NCI-H82 treated with DMSO at 0.1 percent for 48 hours (cell line): ENCODE results near the gene SLX9.

Source experiments
- DNase-seq: peaks from one replicate; lab custom pipeline; 2025; ENCODE audit not compliant: unreplicated experiment; lab: John Stamatoyannopoulos, UW

SLX9 gene

DNA sequence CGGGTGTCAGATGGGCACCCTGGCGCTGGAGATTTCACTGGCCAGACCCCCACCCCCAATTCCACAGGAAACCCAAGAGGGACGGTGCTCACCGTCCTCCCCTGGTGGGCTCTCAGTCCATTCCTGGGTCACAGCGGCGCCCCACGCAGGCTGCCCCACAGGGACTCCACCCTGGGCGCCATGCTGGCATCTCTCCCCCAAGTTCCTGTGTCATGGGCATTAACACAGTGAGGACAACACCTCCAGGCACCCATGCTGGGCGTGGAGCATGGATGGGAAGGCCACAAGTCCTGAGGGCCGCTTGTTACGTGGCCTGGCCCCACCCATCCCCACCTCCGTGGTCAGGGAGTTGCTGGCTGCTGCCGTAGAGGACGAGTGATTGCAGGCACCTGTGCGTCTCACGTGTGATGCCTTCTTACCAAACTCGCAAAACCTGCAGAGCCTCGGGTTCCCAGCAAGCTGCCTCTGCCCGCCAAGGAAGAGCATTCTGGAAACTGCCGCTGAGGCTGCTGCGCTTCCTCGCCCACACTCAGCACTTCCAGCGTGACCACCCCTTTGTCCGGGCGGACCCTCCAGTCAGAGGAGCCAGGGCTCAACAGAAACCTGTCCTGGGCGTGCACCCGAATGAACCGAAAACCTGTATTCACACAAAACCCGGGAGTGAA lies 60.3 kb downstream of the SLX9 start:
- DNase-seq = no peak

DNA sequence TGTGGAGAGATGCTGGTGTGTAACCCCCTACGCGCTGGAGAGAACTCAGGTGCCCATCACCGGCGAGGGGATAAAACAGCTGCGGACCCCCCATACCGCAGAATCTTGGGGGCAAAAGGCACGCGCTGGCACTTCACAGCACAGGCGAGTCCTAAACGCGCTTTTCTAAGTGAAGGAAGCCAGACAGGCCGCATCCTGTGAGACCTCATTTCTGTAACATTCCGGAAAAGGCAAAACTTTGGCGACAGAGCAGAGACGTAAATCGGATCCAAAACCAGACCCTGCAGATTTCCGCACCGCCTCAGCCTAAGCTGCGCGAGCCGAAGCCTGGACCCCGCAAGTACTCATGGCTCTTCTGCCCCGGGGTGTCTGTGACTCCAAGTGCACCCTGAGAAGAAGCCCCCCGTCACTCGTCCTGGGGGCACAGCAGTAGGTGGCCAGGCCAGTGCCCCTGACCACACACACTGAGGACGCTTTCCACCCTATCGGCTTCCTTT lies 60.9 kb downstream of the SLX9 start:
- no peak for DNase-seq

DNA sequence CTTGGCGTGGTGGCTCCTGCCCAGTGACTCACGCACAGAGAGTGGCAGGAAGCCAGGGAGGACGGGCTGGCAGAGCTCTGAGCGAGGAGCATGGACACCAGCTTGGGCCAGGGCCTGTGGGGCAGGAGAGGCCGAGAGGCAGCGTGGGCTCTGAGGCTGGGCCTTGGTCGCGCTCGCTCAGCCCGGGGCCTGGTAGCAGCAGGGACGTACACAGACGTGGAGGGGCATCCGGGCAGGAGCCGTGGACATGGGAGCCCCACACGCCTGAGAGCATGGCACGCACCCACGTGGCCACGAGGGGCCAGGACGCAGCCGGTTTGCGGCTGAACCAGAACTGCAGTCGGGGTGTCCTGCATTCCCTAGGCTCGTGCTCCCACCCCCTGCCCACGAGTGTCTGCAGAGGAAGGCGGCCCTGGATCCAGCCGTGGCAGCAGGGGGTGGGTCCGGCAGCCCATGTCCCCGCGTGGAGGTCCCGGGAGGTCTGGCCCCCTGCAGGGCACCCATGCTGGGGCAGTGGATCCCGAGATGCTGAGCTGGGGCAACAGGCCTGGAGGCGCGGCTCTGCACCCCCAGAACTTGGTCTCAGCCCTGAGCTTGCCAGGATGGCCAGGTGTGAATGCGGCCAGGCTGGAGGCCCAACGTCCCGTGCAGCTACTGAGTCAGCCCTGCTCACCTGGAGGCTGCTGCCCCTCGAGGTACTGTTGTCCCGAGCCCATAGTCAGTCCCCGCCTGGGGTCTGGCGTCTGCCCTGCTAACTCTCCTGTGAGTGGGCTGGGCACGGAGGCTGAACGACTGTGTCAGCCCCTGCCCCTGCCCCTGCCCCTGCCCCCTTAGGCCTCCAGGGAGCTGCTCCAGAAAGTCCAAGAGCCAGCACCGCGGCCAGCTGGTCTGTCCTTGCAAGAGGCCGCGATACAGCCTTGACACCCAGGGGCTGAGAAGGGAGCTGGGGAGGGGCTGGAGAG lies 61.6 kb downstream of the SLX9 start:
- no peak for DNase-seq

DNA sequence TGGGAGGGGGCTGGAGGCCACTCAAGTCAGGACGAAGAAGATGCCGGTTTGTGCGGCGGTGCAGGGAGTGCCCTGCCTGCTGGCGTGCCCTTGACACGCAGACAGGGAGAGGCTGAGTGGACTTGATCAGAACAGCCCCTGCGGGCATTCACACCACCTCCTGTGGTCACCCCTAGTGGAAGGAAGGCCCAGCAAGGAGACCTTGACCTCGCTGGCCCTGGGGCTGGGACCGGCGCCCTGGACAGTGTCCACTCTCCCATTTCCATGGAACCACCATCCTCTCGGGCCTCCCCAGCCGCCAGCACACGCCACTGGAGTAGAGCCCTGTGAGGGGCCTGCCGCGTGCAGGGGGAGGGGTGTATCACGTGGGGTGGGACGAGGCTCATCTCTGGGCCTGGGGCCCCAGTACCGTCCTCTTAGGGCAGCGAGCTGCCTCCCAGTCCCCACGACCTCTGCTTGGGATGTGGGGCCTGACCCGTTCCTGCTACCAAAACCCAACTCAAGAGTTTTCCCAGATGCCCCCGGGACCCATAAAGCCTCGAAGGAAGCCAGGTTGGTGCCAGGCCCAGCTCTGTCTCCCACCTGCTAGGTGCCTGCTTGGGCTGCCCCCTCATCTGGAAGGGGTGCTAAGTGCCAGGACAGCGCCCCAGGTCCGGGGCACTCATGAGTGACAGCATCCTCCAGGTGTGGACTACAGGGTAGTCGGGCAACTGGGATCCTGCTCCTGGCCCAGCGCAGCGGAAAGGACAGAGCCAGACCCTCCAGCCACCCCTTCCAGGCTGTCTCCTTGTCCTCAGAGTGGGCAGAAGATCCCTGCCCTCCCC lies 62.8 kb downstream of the SLX9 start:
- DNase-seq = no peak

DNA sequence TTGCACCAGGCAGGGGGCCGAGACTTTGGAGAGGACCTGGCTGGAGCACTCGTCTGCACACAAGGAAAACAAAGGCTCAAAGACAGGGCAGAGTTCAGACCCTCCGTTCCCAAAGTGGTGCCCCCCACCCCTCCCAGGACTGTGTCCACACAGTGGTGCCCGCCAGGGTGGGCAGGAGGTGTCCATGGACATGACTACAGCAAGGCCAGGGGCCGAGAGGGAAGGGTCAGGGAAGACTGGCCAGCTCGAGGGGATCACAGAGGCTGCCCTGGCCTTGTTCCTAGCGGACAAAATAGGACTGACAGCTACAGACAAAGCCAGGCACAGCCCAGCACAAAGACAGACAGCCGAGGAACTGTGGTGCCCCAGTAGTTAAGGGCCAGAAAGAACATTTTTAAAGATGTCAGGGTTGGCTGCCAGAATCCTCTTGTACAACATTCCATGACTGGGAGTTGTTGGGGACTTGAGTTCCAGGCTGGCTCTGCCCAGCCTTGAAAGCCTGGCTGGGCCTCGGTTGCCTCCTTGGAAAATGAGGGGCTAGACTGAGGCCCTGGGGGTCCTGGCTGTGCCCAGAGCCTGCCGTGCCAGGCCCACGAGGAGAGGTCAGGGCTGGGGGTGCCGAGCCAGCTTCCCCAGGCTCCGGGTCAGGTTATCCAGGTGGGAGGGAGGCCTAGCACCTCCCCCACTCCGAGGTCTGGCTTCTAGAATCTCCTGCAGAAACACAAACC lies 63.7 kb downstream of the SLX9 start:
- DNase-seq = no peak

DNA sequence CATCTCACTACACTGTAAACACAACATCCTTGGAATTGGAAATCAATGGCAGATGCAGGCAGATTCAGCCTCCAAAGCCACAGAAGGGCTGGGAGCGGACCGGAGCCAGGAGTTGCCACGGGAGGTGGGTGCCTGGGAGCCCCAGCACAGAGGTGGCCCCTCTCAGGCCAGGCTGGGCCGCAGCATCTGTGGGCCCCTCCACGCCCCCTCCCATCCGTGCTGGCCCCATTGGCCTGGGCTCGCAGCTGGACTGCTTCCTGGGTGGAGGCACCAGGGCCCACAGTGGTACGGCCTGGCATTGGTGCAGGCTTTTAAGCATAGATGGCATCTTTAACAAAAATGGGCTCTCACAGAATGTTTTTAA lies 64.2 kb downstream of the SLX9 start:
- no peak for DNase-seq

DNA sequence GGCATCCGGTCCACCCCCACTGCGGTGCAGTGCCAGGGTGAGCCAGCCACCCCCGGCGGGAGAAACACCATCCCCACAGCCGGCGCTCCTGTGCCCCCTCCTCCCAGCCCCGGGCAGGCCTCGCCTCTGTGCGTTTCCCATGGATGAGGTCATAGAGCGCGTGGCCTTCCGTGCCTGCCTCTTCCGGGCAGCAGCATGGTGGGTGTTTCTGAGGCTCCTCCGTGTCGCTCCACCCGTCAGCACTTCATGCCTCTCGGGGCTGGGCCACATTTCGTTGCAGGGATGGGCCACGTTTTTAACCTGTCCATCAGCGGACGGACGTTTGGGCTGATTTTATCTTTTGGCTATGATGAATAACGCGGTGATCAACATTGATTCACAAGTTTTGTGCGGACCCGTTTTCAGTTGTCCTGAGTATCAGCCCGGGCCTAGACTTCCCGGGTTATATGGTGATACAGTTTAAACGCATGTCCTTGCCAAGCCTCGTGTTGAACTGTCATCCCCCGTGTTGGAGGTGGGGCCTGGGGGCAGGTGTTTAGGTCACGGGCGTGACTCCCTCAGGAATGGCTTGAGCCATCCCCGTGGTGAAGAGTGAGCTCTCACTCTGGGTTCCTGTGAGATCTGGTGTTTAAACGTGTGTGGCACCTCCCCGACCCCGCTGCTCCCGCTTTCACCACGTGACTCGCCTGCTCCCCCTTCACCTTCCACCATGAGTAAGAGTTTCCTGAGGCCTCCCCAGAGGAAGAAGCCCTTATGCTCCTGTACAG lies 64.8 kb downstream of the SLX9 start:
- no peak for DNase-seq

DNA sequence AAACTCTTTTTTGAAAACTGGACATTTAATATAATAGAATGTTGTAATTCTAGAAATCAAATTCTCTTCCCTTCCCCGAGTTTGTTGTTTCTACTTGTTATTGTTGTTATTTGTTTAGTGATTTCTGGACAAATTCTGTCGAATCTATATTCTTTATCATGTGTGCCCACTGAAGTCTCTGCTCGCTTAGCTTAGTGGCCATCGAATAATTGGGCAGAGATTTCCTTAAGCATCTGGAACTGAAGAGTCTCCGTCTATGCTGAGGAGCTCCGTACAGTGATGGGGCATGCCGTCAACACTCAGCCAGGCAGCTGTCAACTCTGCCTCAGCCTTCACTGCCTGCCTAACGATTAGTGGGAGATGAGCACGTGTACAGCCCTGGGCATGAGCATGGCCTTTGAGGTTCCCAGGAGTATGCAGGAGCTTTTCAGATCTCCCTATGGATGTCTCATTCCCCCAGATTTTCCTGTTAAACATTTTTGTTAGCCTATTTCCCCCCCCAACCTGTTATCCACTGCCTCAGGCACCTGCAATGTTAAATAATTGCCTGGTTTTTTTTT lies 66.8 kb downstream of the SLX9 start:
- no peak for DNase-seq

DNA sequence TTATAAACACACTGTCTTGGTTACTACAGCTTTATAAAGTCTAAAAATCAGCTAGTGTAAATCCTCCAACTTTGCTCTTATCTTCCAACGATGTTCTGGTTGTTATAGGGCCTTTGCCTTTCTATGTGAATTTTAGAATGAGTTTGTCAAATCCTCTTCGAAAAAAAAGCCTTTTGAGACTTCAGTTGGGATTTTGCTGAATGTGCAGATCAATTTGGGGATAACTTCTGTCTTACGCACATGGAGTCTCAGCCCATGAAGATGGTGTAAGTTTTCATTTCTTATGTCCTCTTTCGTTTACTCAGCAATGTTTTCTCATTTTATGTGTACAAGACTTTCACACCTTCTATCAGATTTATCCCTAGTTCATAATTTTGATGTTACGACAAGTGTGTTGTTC lies 69.8 kb downstream of the SLX9 start:
- DNase-seq = no peak

DNA sequence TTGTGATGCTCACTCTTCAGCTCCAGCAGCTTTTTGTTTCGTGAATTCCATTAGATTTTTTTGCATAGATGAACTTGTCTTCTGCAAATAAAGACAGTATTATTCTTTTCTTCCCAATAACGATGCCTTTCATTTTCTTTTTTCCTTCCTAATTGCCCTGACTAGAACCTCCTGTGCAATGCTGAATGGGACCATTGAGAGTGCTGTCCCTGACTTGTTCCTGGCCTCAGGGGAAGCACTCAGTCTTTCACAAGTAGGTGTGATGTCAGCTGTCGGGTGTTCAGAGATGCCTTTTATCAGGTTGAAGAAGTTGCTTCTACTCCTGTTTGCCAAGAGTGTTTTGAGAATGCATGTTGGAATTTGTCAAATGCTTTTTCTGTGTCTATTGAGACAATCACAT lies 70.3 kb downstream of the SLX9 start:
- no peak for DNase-seq

DNA sequence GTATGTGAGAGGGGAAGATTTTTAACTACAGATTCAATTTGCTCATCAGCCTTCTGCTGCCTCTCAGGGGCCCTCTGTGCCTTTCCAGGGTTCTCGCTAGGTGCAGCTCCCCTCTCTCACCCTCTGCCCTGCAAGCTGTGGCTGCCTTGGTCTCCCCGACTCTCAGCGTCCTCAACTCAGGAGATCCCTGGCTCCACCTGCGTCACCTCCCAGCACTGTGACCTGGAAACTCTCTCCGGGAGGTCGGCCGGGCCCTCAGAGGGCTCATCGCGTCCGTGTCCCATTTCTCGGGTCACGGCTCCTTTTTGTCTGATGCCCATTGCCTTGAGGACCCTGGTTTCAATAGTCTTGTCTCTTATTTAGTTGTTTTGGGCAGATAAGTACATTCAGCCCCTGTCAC lies 71.0 kb downstream of the SLX9 start:
- no peak for DNase-seq

DNA sequence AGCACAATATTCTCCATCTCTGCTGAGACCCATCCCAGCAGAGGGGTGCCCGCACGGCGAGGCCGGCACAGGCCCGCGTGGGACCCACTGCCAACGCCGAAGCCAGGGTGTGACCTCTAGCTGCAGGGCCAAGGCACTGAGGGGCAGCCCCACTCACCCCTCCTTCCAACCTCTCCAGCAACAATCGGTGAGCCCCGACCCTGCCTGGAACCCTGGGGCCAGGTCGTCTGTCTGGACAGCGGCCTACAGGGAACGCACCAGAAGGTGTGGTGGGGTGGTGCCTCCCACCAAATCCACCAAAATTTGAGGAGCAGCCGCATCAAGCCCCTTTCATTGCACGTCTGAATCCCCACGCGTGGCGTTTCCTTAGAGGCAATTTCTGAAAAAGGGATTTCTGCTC lies 71.6 kb downstream of the SLX9 start:
- no peak for DNase-seq

DNA sequence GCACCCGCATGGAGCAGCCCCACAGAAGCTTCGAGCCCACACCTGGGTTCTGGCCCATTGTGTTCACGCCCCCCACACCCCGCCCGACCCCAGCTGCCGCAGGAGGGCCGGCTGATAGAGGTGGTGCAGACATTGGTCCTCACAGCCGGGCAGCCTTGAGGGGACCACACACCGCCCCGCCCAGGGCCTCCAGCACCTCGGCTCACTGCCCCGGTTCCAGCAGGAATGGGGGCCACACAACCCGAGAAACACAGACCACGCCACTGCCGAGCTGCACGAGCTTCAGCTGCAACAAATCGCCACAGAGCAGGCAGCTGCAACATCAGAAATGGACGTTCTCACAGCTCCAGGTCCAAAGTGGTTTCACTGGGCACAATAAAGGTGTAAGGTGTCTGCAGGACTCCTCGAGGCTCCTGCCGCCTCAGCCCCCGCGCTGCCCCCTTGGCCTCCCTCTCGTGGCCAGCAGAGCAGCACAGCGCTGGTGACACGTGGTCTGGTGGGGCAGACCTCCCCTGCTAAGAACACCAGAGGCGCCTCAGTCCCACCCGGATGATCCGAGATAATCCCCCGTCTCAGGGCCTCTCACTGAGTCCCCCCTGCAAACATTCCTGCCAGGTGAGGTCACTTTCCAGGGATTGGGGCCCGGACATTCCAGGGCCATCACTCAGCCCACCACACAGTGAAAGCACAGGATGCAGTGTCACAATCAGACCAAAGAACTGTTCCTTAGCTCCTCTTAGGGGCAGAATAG lies 72.3 kb downstream of the SLX9 start:
- peak; percentile 64 for DNase-seq

DNA sequence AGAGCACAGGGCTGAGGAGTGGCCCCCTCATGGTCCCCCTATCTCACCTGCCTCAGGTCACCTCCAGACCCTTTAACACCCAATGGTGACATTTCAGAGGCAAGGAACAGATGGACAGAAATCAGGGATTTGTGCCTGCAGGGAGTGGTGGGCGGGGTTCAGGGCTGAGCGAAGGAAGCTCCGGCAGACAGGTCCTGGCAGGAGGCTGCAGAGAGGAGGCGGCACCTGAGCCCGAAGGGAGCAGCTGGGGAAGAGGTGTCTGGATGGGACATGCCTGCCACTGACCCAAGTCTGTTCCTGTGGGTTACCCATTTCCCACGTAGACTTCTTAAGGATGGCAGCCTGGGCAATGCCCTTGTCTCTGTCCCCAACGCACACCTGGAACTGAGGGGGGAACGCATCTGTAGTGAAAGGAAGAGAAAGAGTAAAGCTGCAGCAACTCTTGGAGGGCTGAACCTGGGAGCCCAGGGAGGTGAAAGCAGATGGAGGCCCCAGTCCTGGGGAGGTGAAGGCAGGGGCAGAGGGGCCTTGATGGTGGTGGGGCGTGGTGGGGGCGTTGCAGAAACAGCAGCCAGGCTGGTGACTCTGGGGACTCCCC lies 72.9 kb downstream of the SLX9 start:
- peak; percentile 59 for DNase-seq

DNA sequence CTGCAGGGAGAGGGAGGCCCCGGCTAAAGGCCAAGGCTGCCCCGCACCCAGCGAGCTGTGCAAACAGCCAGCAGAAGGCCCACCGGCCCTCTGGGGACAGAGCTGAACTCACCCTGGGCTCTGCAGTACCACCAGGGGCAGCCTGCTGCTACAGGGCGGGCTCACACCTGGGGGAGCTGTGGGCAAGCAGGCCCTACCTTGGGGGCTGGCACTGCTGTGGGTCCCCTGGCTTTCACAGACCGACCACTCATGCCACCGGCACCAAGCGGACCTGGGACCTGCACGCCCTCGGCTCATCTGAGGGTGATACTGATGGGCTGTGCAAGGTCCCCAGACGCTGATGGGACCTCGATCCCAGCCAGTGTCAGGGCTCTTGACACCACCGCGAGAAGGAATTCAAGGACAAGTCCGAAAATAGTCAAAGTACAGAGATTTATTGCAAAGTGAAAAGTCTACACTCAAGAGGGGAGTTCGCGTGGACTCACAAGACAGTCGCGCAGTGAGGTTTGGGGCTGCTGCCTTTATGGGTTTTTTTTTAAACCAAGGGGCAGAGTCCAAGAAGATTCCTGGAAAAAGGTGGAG lies 73.5 kb downstream of the SLX9 start:
- DNase-seq = no peak

DNA sequence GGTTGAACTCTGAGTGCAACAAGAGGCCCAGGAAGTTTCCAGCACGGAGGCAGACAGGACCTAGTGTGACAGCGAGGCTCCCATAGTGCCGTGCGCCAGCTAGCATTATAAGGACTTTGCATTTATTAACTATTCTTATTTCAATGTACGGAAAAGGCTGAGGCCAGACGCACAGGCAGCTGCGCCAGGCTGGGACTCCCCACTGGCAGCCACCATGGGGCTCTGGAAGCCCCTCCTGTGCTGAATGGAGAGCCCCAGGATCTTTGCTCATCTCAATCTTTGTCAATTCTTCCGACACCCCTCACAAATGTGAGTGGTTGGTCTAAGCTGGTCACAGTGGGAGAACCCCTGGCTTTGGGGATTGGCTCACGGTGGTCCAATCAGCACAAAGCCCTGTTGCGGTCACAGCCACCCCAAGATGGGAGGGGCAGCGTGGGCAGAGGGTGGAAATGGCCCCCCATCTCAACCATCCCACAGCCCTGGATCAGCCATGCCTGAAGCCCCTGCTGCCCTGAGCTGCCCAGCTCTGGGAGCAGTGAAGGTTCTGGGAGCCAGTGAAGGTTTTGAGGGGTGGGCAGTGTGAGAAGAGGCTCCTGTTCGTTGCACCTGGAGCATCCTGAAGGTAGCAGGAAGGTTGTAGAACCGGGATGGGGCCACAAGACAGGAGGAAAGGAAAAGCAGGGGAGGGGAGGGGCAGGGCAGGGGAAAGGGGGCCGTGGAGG lies 75.1 kb downstream of the SLX9 start:
- DNase-seq = no peak

DNA sequence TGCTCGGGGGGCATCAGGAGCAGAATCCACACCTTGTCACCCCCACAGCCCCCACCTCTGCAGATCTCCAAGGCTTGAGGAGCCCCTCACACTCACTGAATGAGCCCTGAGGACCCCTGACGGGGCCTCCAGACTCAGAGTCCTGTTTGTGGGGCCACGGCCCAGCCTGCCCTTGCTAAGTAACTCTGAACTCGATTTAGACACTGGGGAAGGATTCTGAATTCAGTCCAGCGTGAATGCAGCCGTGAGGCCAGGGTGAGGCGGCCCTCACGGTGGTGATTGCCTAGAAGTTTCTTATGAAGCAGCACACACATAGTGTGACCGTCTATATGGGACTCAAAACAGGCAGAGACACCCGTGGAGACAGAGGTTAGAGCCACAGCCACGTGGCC lies 75.6 kb downstream of the SLX9 start:
- no peak for DNase-seq

DNA sequence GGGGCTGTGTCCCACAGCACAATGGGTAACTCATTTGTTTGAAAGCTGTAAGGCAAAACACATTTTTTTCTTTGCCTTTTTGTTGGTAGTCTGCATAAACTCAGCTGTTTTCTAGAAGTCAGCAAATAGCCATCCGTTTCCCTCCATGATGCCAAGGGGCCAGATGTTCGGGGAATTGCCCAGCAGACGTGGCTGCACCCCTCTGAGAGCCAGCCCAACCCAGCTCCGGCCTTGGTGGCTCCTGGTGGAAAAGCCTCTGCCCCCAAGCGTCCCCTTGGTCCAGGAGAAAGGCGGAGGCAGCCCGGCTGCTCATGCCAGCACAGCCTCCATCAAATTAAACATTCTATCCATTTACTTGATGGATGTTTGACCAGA lies 76.2 kb downstream of the SLX9 start:
- no peak for DNase-seq
